Left lung (tissue), 10 donors: ENCODE results near the gene FAM120B. TPM values are rescaled to one million over a fixed set of nuclear protein-coding genes. Genes with fewer than 3 reads are reported as not detected.

ENCODE experiments used
- ATAC-seq: fragments of 200-7000 bp; cut with Tn5 transposase; one replicate; pipeline ENCODE4 v1.9.1; 2020; ENCODE audit warnings: moderate library complexity
- DNase-seq, 4 donors: peaks; one replicate each; pipeline ENCODE4 v3.0.0-alpha.2; 2013 to 2020
- H3K27ac ChIP-seq, 2 donors: fragments of 200-600 bp; sonication (generic) in 1 of 2; one replicate each; pipeline versions ENCODE4 v1.5.0 to v1.8.0; 2020 to 2021
- H3K27me3 ChIP-seq, 2 donors: fragments of 200-600 bp; sonication (generic) in 1 of 2; one replicate each; pipeline versions ENCODE4 v1.5.0 to v1.8.0; 2020 to 2021
- H3K36me3 ChIP-seq, 2 donors: fragments of 200-600 bp; sonication (generic) in 1 of 2; one replicate each; pipeline versions ENCODE4 v1.5.0 to v1.8.0; 2020 to 2021
- H3K4me1 ChIP-seq, 2 donors: fragments of 200-600 bp; one replicate each; pipeline ENCODE4 v1.8.0; 2021
- H3K4me3 ChIP-seq, 2 donors: fragments of 200-600 bp; sonication (generic) in 1 of 2; one replicate each; pipeline versions ENCODE4 v1.5.0 to v1.8.0; 2020 to 2021; ENCODE audit warnings: mild to moderate bottlenecking in 1 of 2
- H3K9me3 ChIP-seq, 2 donors: fragments of 200-600 bp; sonication (generic) in 1 of 2; one replicate each; pipeline versions ENCODE4 v1.5.0 to v1.8.0; 2020 to 2021
- CTCF ChIP-seq, 2 donors: fragments of 200-600 bp; sonication (generic) in 1 of 2; IDR thresholded peaks; one replicate each; pipeline versions ENCODE4 v1.5.0 to v1.8.0; 2021; ENCODE audit warnings: antibody characterized with exemption in 2 of 2
- intact Hi-C, 2 donors: fragments of 100-400 bp; cut with DNase I; formaldehyde crosslinking; loops; one replicate each; pipeline versions ENCODE4 v1.11.2 to v1.14.2; 2022
- polyA plus RNA-seq, 6 donors: library from polyadenylated mRNA; unstranded; fragments of 120-200 nt; gene quantifications; one replicate each; pipeline ENCODE4 v1.2.1, GENCODE V29; 2013; ENCODE audit not compliant: insufficient read length in 6 of 6
- total RNA-seq, 2 donors: library from RNA; stranded (reverse); fragmentation: NEBNext Ultra II Directional; extraction: Animal tissue kit (Norgen Biotek cat#: 25700); gene quantifications; one replicate each; pipeline ENCODE4 v1.2.1, GENCODE V29; 2021
- donor health status: DM: no; HTN: yes; CAD: no.
- donor health status: DM: no; HTN: no; CAD: no.

FAM120B gene
- total and polyA plus RNA-seq, 8 donors, result 26.6 to 37.7 (median 35.5) TPM

- H3K4me1 ChIP-seq, result peaks cover 27 to 79% of the 10 kb centered on the region in 2 donors
- H3K27me3 ChIP-seq, result peaks cover 69 to 100% of the 10 kb centered on the region in 2 donors
- peaks cover 0 to 11% of the 10 kb centered on the region in 2 donors for H3K36me3 ChIP-seq
- H3K27ac ChIP-seq, result peak overlapping the region in 1 of 2 donors; percentile 48
- peak overlapping the region; percentile 59 to 73 for H3K4me3 ChIP-seq
- intact Hi-C loops, result loop anchor here in 1 of 2 donors (10.0 kb wide), 1 partner anchor 457 kb away; no protein-coding TSS in a partner anchor
- H3K9me3 ChIP-seq, result no peaks in the 10 kb centered on the region
- no peak for TF ChIP-seq CTCF (IDR thresholded peaks at IDR 0.05)
- ATAC-seq (peak; percentile 41), DNase-seq (peak in 2 of 4 donors; percentile 70 to 84)
These were observed 15.1 kb upstream of the FAM120B start for GRCh38 chr6:170291271-170292110.

- no peak for TF ChIP-seq CTCF (IDR thresholded peaks at IDR 0.05)
- H3K4me1 ChIP-seq, result peaks cover 32 to 83% of the 10 kb centered on the region in 2 donors
These were observed 14.5 kb upstream of the FAM120B start for GRCh38 chr6:170292111-170292406.

GRCh38 chr6:170292407-170293158, 14.0 kb upstream of the FAM120B start:
- no peak overlapping the region for H3K27ac ChIP-seq
- intact Hi-C loops, result loop anchor here in 1 of 2 donors (10.0 kb wide), 1 partner anchor 458 kb away; no protein-coding TSS in a partner anchor
- no peaks in the 10 kb centered on the region for H3K9me3 ChIP-seq
- no peak overlapping the region for H3K4me3 ChIP-seq
- peaks cover 0 to 7% of the 10 kb centered on the region in 2 donors for H3K36me3 ChIP-seq
- no peak for DNase-seq
- H3K27me3 ChIP-seq, result peaks cover 77 to 100% of the 10 kb centered on the region in 2 donors
- ATAC-seq, result no peak
- TF ChIP-seq CTCF (IDR thresholded peaks at IDR 0.05), result no peak
- H3K4me1 ChIP-seq, result peaks cover 32 to 83% of the 10 kb centered on the region in 2 donors

More at GRCh38 chr6:170292111-170292406, 14.5 kb upstream of the FAM120B start:
- Histone ChIP-seq H3K27me3 (peaks cover 74 to 100% of the 10 kb centered on the region in 2 donors), H3K27ac (no peak overlapping the region), H3K4me3 (peak overlapping the region in 1 of 2 donors; percentile 73), H3K36me3 (peaks cover 0 to 11% of the 10 kb centered on the region in 2 donors), H3K9me3 (no peaks in the 10 kb centered on the region)
- ATAC-seq (no peak), DNase-seq (no peak)
- intact Hi-C loops, result loop anchor here in 1 of 2 donors (10.0 kb wide), 1 partner anchor 457 kb away; no protein-coding TSS in a partner anchor

- DNase-seq, result no peak
- no peak overlapping the region for H3K4me3 ChIP-seq
- H3K27me3 ChIP-seq, result peaks cover 81 to 100% of the 10 kb centered on the region in 2 donors
- no peak overlapping the region for H3K27ac ChIP-seq
- no peaks in the 10 kb centered on the region for H3K9me3 ChIP-seq
- H3K36me3 ChIP-seq, result no peaks in the 10 kb centered on the region
- intact Hi-C loops, result loop anchor here in 1 of 2 donors (10.0 kb wide), 1 partner anchor 459 kb away; no protein-coding TSS in a partner anchor
- TF ChIP-seq CTCF (IDR thresholded peaks at IDR 0.05), result no peak
- no peak for ATAC-seq
- peaks cover 32 to 79% of the 10 kb centered on the region in 2 donors for H3K4me1 ChIP-seq
These were observed 13.0 kb upstream of the FAM120B start for GRCh38 chr6:170293341-170294231.
